Activated T-cell treated with anti-CD3 and anti-CD28 coated beads for 1 hour (primary cell): ENCODE measurements around the gene FOXK1.

Experiments used
- DNase-seq: peaks from one replicate; pipeline ENCODE4 v3.0.0-alpha.2; 2020; ENCODE audit warnings: low read depth

FOXK1 gene

DNA sequence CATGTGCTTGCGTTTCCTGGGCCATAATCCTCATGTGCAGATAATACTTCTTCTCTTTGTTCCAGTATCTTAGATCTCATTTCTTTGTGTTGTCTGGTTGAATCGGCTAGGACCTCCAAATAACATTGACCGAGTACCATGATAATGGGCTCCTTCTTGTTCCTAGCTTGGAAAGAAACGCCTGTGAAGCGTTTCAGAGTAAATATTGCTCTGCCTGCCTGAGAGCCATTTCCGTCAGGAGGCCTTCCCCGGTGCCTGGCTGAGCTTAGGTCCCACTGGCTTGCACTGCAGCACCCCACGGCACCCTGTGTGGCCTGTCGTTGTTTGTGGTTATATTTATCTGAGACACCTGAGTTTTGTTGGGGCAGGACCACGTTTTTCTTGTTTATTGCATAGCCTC, 17.7 kb downstream of the FOXK1 start:
- no peak for DNase-seq

DNA sequence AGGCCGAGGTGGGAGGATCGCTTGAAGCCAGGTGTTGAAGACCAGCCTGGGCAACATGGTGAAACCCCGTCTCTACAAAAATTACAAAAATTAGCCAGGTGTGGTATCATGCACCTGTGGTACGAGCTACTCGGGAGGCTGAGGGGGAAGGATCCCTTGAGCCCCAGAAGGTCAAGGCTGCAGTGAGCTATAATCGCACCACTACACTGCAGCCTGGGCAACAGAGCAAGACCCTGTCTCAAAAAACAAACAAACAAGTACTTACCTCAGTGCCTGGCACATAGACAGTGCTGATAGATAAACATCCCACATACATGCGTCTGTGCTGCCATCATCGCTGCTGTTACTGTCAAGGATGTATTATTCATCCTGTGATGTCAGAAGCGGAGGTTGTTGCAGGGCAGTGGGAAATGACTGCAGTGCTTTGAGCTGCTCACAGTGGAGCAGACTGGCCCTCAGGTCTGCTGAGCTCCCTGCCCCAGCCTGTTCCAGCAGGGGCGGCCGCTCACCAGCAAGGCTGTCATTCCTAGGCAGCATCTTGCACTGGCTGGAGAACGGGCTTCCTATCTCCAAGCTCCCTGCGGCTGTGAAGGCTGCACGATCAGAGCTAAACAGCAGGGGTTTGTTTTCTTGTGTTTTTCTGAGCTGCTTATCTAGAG, 18.6 kb downstream of the FOXK1 start:
- DNase-seq, result no peak

DNA sequence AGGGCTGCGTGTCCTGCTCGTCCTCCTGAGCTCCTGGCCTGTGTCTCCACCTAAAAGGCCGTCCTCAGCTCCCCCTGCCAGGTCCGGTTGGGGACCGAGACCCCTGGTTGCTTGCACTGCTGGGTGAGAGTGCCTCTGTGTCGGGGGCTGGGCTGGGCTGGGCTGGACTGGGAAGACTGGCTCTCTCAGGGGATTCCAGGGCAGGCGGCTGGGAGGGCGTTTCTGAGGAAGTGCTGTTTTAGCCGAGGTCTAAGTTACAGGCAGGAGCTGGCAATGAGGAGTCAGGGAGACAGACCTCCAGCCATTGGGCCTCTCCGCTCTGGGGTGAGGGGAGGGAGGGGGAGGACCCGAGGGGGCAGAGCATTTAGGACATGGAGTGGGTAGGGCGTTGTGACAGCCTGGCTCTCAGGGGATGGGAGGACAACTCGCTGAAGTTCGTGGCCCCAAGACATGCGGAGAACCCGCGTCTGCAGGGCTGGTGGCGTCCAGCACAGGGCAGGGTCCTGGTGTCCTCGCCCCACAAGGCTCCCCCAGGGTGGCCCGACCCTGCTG, 20.9 kb downstream of the FOXK1 start:
- DNase-seq, result no peak

DNA sequence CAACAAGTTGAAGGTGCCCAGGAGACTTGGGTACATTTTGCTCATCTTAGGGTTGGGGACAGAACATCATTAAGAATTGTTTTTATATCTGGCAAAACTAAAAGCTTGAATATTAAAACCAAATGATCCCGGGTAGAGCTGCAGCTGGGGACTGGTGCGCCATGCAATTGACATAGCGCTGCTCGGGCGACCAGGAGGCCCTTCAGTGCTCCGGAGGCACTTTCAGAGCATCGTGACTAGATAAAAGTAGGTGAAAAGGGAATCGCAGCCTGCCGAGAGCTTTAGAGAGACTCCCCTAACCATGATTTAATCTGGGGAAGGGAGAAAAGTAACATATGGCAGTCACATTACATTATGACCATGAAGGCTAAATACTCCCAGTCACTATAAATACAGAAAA, 21.4 kb downstream of the FOXK1 start:
- DNase-seq, result no peak

DNA sequence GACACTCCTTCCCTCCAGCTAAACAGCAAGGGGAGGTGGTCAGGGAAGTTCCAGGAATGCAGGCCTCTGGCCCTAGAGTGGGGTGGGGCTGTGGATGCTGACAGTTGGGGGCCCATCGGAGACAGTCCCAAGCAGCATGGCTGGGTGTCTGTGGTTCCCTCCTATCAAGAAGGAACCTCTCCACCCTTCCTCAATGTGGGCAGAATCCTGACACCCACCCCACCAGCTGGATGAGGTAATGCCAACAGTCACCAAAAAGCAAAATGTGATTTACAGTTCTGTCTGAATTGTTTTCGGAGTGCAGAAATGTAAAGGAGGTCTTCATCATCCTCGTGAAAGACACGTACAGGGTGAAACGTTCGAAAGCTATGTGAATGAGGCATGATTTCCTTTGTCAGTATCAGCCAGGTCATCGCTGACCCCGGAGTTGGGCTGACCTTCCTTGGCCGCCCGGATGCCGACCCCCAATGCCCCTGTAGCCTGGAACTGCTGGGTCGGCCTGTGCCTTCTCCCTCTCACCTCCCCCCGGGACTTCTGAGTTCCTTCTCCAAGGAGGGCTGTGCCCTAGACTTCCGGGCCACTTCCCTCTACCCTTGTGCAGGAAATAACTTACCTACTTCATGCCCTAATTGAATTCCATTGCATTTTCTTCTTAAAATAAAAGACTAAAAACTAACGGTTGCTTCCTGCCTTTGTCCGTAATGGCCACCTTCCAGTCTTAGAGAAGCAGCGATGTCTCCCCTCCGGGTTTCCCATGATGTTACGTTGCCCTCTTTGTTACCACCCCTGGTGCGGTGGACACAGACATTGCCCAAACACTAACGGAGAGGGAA, 24.5 kb downstream of the FOXK1 start:
- DNase-seq, result no peak

DNA sequence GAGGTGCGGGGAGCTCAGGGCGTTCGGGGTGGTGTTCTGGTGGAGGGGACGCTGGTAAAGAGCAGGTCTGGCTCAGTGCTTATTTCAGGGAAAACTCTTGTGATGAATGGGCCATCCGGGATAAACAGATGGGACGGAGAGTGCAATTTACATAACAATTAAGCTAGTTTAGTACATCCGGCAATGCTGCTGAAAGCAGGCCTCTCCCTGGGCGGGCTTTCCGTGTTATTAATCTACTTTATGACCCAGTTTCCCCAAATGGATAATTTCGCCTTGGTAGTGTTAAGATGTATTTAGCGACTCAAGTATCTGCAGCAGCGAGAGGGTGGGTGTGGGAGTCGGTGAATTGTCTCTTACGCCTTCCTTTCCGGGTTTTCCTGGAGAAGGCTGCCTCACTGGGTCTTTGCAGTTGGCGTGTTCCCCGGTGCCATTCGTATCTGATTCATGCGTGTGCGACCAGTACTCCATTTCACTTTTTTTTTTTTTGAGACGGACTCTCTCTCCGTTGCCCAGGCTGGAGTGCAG, 25.2 kb downstream of the FOXK1 start:
- DNase-seq, result no peak

DNA sequence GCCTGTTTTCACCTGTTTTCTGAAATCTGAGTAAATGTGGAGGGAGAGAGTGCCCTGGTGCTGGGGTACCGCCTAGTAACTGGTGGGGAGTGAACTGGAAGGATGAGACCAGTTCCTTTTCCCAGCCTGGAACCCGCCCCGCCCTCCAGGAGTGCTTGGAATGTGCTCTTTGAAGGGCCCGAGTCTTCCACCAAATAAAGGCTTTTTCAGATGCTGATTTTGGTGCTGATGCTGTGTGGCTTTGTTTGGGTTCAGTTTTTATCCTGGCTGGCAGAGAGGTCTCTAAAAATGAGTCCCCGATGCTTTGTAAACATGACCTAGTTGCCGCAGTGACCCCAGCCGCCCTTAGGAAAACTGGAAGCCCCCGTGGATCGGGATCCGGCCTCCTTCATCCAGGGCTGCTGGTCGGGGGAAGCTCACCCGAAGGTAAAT, 25.9 kb downstream of the FOXK1 start:
- no peak for DNase-seq

DNA sequence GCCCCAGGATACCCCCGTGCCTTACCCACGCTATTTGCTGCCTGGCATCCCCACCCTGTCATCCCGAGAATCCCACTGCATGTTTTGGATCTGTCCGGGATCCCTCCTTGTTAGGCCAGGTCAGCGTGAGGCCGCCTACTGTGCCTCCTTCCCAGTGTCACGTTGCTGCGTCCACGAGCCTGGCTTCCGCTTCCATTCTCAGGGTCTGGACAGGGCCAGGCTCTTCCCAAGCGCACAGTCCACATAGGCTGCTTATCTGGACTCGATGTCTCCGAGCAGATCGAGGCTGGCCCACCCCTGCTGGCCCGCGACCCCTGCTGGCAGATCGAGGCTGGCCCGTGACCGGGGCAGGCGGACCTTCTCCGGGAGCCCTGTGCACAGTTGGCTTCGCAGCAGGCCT, 27.1 kb downstream of the FOXK1 start:
- no peak for DNase-seq

DNA sequence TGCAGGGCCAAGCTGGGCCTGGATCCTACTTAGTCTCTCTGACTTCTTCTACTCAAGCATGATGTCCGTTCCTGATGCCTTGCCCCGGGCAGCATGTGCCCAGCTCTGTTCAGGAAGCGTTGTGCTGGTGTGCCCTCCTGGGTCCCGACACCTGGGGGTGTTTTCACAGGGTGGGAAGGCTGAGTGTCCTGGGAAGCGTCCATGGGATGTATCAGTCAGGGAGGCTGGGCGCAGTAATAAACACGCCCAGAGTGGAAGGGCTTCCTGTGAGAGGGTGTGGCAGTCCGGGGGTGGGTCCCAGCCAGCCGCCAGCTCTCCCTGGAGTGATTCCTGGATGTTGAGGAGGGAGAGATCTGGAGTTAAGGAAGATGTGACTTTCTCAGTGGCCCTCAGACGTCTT, 29.0 kb downstream of the FOXK1 start:
- DNase-seq, result no peak

DNA sequence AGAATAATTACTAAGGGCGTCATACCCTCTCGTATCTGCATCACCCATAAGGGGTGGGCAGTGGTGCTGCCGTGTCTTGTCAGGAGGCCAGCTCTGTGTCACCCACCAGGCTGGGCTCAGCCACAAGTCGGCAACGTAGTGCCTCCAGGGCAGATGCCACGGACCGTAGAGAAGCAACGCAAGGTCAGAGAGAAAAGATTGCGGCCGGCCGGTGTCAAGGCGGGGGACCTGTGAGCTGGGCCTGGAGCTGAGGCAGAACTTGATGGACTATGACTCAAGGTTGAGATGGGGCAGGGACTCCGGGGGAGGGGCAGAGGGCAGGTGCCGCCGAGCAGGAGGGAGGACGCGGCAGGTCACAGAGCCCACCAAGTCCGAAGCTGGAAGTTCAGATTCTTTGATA, 29.5 kb downstream of the FOXK1 start:
- DNase-seq, result no peak

DNA sequence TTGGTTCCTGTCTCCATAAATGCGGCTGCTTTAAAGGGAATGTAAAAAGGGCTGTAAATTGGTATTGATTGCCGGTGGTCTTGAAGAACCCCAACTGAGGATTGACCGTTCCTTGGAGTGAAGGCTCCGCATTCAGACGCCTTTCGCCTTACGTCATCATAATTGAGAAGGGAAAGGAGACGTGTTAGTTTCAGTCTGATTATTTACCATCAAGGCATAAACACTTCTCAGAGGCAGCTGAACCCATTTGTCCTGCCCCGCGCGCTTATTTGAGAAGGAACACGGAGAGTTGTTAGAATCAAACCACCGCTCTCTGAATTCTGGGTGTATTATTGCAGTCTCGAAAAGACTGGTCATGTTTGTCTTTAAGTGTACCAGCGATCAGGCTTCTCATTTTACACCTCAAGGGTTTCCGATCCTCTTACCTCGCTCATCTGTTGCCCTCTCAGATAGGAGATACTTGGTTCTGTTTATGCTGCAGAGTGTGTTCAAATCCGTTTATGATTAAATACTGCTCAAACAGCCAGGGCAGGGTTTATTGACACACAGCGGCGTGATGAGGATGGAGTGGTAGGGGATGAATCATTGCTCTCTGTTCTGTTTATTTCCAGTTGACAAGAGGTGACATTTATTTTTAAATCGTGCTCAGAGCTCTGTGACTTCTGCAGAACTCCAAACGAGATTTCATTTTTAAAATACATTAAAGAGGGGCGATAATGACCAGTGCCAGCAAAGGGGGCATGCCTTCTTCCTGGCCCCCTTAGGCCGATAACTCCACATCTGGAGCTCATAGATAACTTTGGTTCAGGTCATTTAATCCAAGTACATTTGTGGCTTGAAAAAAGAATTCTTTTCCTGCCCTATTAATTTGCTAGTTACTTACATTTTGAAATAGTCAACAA, 30.4 kb downstream of the FOXK1 start:
- DNase-seq, result no peak

DNA sequence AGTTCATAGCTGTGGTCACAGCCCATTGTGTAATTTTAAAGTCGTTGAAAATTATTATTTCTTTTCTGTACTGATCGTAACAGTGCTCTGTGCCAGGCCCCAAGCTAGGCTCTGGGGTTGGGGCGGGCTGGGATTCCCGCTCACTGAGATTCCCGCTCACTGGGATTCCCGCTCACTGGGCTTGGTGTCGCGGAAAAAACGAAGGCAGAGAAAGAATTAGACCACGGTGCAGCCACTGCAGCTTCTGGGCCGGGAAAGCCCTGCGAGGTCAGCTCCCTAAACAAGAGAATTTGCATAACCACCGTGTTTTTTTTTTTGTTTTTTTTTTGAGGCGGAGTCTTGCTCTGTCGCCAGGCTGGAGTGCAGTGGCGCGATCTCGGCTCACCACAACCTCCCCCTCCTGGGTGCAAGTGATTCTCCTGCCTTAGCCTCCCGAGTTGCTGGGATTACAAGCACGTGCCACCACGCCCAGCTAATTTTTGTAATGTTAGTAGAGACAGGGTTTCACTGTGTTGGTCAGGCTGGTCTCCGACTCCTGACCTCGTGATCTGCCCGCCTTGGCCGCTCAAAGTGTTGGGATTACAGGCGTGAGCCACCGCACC, 31.2 kb downstream of the FOXK1 start:
- DNase-seq, result no peak

DNA sequence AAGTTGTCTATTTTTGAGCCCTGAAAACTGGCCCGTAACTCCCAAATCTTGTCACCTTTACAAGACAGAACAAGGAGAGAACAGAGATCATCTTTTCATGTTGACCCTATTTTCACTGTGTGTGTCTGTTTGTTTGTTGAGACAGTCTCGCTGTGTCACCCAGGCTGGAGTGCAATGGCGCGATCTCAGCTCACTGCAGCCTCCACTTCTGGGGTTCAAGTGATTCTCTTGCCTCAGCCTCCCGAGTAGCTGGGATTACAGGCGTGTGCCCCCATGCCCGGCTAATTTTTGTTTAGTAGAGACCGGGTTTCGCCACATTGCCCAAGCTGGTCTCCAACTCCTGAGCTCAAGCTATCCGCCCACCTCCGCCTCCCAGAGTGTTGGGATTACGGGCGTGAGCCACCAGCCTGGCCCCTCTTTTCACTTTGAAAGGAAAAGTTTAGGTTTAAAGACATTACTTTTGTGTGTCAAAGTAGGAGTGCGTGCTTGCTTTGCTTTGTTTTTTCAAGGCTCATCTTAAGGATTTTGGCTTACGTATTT, 32.1 kb downstream of the FOXK1 start:
- no peak for DNase-seq

DNA sequence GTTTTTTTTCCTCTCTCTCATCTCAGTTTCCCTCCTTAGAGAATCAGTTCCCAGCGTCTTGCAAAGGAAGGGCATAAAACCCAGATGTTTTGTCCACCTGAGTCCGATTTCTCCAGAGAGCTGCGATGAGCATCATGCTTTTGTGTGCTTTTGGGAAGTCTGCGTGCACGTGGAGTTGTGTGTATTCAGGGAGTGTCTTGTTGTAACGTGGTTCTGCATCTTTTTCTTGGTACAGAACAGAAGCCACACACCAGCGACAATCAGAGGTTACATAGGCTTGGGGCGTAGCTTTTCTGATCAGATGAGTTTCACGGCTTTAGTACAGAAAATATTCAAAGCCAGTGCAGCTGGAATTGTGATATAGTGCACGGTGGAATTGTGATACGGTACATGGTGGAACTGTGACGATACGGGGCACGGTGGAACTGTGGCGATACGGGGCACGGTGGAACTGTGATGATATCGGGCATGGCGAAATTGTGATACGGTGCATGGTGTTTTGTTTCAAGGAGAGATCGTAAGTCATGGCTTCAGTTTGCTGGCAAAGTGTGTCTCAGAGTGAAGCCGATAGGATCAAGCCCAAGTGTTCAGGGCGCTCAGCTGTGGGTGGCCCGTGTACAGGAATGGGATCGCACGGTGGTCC, 32.8 kb downstream of the FOXK1 start:
- DNase-seq, result no peak

DNA sequence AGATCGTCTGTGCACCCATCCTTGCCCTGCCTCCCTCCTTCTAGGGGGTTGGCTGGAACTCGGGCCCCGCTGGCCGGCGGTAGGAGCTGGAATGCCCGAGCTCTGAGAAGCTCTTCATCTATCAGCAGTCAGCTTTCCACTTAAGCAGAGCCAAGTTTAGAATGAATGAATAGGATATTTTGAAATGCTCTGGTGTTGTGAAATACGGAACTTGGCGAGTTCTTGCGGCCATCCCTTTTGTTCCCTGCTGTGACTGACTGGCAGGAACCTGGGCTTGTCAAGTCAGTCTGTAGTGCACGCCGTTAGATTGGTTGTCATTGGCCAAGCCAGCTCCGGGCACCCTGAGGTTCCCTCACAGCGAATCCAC, 33.3 kb downstream of the FOXK1 start:
- no peak for DNase-seq

DNA sequence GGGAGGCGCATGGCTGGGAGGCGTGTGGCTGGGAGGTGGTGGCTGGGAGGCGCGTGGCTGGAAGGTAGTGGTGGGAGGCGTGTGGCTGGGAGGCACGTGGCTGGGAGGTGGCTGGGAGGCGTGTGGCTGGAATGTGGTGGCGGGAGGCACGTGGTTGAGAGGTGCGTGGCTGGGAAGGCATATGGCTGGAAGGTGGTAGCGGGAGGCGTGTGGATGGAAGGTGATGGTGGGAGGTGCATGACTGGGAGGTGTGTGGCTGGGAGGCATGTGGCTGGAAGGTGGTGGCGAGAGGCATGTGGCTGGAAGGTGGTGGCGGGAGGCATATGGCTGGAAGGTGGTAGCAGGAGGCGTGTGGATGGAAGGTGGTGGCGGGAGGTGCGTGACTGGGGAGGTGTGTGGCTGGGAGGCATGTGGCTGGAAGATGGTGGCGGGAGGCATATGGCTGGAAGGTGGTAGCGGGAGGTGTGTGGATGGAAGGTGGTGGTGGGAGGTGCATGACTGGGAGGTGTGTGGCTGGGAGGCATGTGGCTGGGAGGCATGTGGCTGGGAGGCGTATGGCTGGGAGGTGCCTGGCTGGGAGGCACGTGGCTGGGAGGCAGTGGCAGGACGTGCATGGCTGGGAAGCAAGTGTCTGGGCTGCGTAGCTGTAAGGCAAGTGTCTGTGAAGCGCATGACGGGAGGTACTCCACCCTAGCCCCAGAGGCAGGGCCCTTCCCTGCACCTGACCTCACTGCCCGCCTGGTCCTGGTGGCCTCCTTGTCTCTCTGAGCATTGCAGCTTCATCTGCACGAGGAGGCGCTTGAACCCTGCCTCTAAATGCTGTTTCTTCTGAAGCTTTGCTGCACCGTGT, 35.1 kb downstream of the FOXK1 start:
- DNase-seq, result no peak

DNA sequence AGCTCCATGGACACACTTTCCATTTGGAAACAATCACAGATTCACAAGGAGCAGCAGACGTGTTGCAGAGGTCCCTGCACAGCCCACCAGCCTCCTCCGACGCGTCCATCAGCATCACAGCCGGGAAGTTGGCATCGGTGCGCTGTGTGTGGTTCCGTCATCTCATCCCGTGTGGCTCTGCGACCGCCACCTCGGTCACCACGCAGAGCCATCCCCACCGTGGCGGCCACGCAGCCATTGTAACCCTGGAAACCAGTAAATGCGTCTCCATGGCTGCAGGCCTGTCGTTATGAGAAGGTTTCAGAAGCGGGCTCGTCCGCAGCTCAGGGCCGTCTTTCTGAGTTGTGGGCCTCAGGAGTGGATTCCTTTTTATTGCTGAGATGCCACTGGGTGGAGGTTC, 36.0 kb downstream of the FOXK1 start:
- no peak for DNase-seq

DNA sequence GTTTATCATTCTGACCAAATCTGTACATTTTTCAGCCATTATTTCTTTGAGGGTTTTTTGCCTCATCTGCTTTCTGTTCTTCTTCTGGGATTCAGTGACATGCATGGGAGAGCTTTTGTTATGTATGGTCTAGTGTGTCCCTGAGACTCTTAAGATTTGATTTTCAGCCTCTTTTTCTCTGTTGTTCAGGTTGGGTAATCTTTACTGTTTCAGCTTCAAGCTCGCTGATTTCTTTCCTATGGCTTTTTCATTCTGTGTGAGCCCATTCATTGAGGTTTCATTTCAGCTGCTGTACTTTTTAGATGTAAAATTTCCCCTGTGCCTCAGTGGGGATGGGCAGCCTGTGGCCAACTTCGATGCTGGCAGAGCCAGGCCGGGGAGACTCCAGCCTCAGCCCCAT, 38.1 kb downstream of the FOXK1 start:
- no peak for DNase-seq

DNA sequence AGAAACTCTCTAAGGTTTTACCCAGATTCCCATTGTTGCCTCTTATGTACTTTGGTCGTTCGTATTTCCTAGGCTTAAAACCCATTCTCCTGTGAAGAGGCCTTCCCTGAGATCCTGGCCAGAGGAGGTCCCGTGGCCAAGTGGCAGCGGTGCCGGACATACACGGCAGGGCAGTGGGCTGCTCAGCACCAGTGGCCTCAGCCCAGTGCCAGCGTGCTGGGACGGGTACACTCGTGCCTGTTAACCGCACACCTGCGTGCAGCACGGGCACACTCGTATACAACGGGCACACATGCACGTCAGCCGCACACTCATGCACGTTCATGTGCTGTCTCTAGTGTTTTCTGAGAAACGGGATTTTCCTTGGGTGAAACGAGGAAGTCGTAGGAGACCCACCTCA, 40.2 kb downstream of the FOXK1 start:
- no peak for DNase-seq
